GM19452 (cell line): ENCODE measurements around the gene TM4SF1.
A peak's percentile ranks its signal among the peaks of the same experiment; 100 is the strongest.

Source experiments
- ATAC-seq: cut with Tn5 transposase; IDR thresholded peaks from one replicate; pipeline ENCODE4 v1.9.1; 2021; ENCODE audit not compliant: unreplicated experiment

TM4SF1 gene

DNA sequence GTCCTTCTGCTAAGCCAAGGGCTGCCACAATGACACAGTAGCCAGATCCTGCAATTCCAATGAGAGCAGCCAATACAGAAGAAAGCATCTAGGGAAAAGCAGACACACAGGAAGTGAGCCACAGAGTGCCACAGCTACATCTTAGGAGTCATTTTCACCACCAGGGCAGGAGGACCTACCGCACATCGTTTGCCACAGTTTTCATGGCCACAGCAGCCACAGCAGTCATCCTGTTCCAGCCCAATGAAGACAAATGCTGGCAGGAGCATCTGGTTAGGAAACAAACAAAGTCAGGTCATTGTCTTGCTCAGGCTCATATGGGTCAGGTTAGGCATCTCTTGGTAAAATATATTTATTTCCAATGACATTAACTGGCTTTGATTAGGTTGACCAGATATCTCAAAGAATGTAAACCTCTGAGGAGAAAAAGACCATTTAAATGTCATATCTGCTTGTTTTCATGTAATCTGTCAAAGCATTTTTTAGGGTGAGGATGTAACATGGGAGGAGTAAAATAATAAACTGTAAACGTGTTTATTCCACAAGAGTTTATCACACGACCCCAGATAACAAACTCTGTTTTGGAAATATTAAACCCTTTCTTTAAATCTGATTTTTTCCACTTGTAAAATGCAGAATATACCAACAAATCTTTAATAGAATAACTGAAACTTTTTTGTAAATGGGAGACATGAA is 1.8 kb downstream of the TM4SF1 start:
- ATAC-seq = no peak

DNA sequence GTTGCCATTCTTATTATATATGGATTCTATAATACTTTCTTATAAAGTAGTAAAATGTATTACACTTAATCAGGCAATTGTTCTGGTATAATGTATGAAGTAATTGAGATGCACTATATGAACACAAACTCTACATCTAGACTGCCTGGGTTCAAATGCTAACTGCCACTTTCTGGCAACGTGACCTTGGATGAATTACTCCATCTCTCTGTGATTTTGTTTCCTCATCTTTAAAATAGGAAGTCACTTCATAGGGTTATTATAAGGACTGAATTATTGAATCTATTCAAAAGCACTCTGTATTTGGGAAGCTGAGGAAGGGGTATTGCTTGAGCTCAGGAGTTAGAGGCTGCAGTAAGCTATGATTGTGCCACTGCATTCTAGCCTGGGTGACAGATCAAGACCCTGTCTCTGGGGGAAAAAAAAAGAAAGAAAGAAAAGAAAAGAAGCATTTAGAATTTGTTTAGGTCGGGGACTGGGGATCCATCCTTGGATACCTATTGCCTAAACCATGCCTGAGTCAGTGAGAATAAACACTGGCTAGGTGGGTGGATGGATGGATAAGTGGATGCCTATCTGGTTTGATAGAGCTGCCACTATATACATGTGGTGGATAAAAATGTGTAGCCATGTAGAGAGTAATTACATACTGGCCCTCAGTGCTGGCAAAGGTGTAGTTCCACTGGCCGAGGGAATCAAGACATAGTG is 2.5 kb downstream of the TM4SF1 start:
- no peak for ATAC-seq

DNA sequence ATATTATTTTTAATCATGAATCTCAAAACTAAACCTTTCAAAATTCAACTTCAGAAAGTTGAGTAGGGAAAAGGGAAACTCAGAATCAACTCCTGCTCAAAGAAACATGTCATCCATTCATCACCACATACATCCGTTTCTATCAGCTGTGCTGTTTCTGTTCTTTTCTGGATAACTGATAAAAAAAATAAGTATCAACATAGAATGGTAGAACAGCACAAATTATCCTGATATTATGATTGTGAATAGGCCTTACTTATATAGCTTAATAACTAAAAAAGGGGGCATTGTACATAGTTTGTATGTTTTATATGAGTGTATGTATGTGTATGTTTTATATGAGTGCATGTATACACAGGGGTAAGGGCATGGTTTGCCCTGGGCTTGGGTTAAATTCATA is 3.1 kb downstream of the TM4SF1 start:
- ATAC-seq = no peak

DNA sequence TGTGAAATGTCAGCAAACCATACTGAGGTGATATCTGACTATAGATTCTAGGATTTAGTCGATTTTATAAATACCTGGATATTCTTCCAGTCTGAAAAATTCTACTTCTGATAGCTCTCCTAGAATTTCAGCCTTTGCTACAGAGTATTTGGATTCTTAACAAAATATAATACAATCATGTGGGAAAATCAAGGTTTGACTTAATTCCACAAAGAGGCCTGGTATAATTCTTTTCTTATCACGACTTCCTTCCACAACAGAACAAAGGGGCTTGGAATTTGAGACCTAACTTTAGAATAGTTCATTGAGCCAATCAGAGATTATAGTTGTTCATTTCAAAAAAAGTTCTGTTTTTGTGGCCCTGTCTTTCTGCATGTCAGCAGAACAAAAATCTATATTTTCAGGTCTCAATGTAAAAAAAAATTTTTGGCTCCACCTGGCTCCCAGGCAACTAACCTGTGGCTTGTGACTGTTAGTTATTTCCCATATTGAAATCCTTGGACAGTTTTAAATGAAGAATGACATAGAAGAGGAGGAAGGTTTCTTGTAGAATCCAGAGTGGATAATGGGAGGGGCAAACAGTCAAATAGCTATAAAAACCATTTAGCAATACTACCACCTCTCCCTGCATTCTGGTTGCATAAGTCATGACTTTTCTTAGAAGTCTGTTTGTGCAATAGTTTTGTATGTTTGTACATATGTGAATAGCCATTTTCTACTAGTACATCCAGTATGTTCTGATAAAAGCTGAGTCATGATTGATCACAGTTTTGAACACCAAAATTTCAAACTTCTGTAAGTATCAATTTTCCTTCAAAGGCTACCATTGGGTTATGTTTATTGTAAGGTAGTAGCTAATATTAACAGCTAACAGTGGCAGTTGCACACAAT is 4.0 kb downstream of the TM4SF1 start:
- ATAC-seq = no peak

DNA sequence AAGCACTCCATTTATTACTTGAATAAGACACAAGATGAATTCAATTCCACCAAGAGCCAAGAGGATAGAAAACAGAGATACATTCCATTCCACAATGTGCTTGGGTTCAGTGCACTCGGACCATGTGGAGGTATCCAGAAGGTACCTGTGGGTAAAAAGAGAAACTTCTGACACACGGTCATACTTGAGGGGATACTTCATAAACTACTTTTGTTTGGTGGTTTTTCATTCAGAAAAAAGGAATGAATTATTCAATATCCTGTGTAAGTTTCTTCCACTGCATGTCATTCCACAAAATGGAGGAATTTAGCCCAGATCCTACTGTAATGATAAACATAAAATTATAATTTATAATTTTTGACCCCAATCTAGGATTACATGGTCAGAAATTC is 5.7 kb downstream of the TM4SF1 start:
- ATAC-seq = no peak

DNA sequence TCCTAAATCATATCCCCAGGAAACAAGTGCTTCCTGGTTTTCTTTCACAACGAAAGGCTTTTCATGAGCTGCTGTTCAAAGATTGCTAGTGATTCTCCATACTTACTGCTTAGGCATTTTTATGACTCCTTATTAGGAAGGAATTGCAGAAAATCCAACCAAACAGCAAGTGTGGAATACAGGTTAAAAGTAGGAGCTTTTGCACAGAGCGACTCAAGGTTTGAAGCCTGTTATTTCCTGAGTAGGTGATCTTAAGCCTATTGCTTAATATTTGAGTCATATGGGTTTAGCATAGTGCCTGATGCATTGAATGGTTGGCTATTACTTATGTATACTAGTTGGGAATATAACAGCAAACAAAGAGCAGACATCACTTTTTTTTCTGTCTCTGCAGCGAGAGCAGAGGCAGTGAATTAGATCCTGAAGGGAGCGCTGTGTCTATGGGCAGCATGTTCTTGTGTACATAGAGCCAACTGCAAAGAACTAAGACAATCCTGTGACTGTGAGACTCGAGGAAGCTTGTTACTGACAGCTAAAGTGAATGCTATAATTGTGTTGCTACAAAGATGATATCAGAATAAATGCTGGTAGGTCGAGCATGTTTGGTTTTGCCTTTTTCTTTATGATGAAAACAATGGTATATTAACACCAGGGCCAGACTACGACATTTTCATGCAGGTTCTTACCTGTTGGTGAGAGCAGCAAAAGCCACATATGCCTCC is 6.3 kb downstream of the TM4SF1 start:
- ATAC-seq = no peak

DNA sequence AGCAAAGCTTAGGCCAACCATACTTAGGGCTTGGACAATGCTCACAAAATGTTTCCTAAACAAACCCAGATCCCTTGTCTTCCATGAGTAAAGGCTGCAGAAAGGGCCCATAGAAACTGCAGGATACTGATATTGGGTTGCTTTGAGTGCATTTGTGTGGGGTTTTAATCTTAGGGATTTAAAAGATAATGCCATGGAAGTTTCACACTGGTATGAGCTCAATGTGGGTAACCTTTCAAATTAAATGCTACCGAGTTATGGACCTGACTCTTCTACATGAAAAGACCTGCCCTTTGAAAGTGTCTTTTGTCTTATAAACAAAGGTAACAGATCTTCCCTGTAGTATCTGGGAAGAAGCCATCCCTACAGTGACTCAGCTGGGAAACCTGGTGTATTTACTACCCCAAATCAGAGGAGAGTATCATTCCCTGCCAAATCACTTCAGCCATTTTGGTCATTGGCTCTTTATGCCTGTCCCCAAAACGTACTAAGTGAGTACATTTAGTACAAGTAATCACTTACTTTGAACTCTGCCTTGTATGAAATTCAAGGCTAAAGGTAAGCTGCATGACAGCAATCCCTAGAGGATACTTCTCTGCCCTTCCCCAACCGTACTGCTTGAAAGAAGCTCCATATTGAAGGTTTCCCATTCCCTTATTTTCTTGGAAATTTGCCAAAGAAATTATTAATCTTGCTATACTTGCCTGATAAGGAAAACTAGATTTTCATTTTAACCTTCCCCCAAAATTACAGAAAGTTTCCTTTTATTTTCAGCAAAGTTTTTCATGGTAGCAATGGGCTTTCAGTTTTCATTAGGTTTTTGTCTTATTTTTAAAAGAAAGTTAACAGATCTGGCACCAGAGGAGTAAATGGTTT is 7.2 kb downstream of the TM4SF1 start:
- no peak for ATAC-seq

DNA sequence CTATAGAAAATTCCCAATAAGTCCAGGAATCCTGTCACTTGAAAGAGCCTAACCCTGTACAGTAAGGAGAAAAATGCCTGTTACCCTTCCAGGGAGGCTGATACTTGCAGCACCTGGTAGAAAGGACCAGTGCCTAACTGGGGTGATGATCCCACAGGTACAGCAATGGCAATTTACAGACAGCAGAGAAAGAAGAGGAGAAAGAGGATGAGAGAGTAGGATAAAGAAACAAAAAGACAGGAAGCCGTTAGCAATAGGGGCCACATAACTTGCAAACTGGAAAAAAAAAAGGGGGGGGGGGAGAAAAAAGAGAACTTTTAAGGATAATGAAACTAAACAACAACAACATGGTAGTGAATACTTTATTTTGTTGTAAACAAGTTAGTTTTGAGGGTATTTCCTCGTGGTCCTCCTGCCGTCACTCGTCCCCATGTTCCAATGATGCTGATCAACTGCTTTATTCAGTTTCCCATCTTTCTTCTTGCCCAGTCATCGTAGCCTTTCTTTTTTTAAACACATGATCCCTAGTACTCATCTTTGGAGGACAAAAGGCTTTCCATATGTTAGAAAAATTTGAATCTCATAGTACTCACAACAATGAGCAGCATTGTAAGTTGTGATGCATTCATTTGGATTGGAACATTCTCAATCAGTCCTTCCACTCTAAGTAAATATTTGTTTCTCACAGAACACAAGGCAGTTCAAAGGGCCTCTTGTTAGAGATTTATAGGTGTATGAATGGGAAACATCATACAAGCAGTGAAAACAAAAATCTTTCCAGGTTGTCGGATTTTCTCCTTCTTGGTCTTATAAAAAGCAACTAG is 8.6 kb downstream of the TM4SF1 start:
- no peak for ATAC-seq

DNA sequence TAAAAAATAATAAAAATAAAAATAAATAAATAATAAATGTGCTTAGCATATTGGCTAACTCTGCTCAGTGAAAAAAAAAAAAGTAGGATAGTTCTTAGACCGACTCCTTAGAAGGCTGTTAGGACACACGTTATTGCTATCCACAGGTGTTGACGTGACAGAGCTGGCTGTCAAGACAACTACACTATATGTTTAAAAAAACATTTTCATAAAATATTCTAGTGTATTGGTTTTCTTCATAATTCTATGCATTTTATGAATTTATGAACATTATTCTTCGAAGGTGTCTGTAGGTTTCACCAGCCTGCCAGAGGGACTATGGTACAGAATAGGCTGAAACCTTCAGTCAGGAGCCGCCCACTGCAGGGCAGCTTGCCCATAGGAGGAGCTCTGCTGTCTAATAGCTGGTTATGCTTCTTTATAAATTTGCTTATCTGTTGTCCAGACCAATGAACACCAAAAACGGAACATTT is 9.2 kb downstream of the TM4SF1 start:
- ATAC-seq = no peak

DNA sequence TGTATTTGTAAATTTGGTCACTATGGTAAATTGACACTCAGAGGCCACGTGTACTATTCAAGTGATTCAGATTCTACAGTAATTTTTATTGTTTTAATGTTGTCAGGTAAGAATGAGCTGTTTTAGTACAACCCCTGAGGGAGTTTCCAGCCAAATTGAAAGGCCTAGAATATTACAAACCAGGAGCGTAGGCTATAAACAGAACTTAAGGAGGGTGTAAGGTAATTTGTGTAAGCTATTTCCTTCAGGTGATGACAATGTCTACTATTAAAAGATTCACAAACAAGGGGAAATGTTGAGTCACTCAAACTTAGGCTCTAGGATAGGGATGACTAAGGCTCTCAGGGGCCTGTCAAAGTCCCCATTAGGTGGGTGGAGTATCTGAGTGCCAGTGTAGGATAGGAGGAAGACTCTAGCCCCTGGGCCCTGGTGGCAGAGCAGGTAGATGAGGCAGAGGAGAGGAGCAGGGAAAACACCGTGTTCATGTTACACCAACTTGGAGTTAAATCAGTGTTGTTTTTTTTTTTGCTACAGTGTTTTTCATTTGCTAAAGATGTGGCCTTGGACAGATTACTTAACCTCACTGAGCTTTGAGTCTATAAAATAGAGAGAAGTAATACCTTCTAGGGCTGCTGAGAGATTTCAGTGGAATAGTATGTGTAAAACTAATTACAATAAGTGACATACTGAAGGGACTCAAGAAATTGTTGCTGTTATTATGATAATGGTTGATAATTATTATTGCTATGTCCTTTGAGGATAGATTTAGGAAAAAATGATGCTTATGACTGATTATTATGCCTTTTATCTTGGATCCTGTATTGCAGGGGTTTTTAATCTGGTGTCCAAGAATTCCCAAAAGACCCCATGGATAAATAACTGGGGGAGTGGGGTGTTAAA is 10.3 kb downstream of the TM4SF1 start:
- ATAC-seq = no peak

DNA sequence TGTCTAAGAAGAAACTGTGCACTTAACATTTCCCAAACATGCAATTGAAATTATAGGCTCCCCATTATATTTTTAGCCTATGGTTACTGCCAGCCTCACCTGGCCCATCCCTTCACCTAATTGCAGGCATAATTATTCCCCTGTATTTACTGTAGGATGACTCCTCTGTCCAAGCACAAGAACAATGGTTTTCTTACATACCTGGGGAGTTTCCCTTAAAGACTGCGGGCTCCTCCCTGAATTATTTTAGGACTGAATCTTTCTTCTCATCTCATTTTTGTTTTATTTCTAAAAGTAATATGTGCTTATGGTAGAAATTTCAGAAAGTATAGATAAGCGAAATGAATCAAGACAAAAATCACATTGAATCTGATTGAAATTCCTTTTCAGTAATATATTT is 11.4 kb downstream of the TM4SF1 start:
- no peak for ATAC-seq

DNA sequence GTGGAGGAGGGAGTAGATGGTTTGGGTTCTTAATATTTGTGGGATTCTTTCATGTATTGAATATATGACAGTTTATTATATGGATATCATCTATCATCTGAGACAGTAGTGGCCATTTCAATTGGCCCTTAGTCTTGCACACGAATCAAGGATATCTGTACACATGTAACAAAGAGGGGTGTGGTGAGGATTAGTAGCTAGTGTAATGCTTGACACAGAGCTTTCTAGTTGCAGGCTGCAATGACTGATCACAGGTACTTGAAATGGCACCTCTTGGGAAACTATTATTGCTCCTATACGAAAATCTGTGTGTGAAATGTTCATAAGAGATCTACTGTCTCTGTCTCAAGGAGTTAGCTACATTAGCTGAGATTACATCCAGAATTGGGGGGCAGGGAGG is 12.8 kb downstream of the TM4SF1 start:
- ATAC-seq = no peak

DNA sequence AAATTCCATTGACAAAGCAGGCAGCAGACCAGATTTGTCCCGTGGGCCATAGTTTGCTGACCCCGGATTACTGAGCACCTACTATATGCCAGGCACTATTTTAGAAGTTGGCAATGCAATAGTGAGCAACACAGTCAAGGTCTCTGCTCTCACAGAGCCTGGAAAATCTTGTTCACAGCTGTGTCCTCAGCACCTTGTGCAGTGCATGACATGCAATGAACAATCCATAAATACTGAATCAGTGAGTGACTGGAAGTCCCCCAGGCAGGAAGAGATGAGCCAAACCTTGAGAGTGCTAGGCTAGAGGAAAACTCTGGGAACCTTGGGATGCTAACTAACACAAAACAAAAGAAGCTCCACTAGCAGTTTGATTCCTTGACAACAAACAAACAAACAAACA is 14.4 kb downstream of the TM4SF1 start:
- no peak for ATAC-seq

DNA sequence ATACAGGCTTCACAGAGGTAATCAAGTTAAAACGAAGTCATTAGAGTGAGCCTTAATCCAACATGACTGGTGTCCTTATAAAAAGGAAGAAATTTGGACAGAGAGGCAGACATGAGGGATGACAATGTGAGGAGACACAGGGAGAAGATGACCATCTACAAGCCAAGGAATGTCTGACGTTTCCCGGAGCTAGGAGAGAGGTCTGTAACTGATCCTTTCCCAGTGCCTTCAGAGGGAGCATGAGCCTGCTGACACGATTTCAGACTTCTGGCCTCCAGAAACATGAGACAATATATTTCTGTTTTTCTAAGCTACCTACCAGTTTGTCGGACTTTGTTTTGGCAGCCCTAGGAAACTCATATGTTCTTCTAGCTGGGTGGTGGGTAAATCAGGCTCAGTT is 15.1 kb downstream of the TM4SF1 start:
- ATAC-seq = no peak

DNA sequence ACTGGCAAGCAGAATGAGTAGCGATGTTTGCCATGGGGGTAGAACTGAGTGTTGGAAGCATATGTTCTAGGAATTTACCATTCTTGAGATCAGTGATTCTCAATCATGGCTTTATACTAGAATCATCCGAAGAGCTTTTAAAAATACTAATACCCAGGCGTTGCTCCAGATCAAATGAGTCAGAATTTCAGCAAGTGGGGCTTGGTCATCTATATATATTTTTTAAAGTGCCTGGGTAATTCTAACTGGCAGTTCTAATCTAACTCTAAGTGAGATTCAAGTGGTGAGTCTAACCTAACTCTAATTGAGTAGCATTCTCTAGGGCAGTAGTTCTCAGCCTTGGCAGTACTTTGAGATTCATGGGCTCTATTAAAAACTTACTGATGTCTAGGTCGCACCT is 20.8 kb downstream of the TM4SF1 start:
- no peak for ATAC-seq

DNA sequence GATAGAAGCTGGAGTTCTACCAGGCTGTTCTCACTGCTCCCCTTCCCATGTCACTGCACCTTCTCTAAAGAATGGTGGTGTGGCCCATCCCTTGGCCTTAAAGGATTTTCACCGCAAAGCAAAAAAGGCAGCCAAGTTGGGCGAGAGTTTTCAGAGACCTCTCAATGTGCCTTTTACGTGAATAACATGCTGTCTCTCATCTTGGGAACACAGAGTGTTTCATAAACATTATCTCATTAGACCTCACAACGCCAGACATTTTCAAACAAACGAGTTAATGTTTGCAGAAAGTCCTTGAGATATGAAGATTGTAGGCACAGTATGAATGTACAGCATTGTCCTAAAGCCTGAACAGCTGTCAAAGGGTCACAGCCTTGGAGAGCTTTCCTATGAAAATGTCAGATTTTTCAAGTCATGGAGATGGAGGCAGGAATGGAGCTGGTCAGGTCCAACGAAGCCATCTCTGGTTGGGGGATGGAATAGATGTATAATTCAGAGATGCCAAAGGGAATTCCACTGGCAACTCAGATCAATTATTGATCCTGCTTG is 21.3 kb downstream of the TM4SF1 start:
- ATAC-seq = no peak

DNA sequence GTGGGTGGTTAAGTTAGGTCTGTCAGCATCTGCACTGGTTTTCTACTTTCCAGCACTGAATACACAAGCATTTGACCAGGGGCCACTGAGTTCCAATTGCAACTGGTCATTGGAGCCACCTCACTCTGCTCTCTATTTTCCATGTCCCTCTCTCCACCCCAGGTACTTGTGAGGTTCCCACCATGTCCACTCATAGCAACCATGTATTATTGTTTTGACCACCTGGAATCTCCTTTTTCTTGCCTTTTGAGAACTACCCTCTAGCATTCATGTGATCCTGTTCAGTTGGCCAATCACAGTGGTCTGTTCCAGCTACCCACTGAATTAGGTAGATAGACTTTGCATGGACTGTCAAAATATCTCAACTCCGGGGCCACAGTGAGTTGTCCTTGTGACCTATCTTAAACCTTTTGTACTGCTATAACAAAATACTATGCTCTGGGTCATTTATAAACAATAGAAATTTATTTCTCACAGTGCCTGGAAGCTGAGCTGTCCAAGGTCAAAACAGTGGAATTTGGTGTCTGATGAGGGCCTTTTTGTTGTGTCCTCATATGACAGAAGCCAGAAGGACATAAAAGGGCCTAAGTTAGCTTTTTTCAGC is 23.8 kb downstream of the TM4SF1 start:
- no peak for ATAC-seq

DNA sequence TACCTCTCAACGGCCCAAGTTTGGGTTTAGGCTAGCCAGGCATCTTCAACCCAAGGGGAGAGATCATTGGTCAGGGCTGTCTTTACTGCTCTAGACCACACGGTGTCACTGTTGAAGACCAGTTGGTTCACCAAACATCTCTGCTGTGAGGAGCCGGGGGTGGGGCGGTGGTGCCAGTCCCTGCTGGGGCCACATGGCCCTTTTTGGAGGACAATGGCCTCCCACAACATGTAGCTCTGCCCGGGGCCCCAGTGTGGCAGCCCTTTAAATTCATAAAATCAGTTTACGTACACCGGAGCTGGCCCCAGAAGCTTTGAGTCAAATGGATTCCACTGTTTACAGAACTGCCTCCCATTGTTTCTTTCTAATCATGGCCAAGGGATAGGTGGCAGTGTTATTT is 24.9 kb downstream of the TM4SF1 start:
- ATAC-seq = peak; percentile 89
